GM18873 (cell line): ENCODE results near the gene SELENON.

Experiments
- ATAC-seq: cut with Tn5 transposase; IDR thresholded peaks from one replicate; pipeline ENCODE4 v1.9.1; 2021; ENCODE audit warnings: mild to moderate bottlenecking, moderate library complexity, moderate number of reproducible peaks; ENCODE audit not compliant: unreplicated experiment, low FRiP score

Gene SELENON, protein sequence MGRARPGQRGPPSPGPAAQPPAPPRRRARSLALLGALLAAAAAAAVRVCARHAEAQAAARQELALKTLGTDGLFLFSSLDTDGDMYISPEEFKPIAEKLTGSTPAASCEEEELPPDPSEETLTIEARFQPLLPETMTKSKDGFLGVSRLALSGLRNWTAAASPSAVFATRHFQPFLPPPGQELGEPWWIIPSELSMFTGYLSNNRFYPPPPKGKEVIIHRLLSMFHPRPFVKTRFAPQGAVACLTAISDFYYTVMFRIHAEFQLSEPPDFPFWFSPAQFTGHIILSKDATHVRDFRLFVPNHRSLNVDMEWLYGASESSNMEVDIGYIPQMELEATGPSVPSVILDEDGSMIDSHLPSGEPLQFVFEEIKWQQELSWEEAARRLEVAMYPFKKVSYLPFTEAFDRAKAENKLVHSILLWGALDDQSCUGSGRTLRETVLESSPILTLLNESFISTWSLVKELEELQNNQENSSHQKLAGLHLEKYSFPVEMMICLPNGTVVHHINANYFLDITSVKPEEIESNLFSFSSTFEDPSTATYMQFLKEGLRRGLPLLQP

DNA sequence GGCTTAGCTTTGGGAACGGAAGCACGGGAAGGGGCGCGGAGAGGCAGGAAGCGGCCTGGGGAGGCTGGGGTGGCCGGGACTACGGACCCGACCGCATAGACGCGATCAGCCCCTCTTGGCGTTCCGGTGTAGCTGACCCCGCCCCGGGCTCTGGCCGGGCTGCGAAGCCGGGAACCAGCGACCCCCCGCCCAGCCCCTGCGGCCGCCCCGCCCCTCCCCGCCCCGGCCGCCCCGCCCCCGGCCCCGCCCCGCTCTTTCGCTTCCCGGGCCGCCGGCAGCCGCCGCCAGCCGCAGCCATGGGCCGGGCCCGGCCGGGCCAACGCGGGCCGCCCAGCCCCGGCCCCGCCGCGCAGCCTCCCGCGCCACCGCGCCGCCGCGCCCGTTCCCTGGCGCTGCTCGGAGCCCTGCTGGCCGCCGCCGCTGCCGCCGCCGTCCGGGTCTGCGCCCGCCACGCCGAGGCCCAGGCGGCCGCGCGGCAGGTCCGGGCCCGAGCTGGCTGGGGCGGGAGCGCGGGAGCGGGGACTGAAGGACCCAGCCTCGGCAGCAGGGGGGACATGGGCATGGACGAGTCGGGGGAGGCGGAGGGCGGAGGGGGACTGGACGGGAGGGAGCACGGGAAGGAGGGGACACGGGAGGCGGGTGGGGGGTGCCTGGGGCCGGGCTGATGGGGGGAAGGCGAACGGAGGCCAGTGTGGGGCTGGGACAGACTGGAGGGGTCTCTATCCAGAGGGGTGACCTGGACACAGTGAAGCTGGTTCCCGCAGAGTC lies at the start of gene SELENON:
TSS of gene SELENON (plus strand) at position 259 of the 768 bp plus-strand sequence. CDS start at position 297, 38 bp downstream.
- ATAC-seq = no peak

DNA sequence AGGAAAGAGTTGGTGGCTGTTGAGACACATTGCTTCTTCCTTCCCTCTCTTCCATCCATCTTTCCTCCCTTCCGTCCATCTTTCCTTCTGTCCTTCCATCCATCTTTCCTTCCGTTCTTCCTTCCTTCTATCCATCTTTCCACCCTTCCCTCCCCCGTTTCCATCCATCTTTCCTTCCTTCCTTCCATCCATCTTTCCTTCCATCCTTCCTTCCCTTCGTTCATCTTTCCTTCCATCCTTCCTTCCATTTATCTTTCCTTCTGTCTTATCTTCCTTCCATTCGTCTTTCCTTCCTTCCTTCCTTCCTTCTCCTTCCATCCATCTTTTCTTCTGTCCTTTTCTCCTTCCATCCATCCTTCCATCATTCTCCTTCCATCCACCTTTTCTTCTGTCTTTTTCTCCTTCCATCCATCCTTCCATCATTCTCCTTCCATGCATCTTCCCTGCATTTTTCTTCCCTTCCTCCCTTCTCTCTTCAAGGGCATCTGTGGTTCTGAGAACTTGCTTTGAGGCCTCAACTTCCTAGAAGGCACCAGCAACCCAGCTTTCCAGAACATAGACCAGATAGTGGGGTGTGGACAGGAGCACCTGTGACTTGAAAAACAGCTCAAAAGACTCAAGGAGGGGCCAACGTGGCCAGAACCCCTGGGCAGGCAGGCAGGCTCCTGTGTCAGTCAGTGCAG lies 48.9 kb upstream of the SELENON start:
- ATAC-seq = no peak

DNA sequence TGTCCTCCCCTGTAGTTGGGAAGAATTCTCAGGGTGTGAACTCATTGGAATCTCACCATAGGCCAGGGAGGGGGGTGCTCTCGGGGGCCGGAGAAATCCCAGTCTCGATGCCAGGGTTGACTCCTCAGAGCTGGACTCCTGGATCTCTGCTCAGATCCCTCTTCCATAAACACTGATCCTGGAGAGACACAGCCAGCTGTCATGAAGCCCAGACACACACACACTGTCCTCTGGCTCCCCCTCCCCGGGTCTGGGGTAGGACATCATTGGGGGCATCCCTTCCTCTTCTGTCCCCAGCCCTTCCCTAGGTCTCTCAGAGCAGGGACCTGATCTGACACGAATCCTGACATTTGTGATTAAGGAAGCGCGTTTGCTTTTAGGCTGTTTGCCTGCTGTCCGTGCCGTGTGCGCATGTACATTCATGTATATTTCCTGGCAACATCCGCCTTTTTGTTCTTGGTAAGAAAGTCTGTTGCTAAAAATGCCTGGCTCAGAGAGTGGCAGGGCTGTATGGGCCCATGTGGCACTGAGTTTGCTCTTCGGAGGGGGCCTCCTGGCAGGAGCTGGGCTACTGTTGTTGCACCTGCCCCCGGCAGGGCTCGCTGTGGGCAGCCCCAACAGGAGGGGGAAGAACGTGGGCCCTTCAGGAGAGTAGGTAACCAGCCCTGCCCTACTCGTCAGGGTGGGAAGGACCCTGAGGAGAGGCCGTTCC lies 45.4 kb upstream of the SELENON start:
- ATAC-seq = no peak

DNA sequence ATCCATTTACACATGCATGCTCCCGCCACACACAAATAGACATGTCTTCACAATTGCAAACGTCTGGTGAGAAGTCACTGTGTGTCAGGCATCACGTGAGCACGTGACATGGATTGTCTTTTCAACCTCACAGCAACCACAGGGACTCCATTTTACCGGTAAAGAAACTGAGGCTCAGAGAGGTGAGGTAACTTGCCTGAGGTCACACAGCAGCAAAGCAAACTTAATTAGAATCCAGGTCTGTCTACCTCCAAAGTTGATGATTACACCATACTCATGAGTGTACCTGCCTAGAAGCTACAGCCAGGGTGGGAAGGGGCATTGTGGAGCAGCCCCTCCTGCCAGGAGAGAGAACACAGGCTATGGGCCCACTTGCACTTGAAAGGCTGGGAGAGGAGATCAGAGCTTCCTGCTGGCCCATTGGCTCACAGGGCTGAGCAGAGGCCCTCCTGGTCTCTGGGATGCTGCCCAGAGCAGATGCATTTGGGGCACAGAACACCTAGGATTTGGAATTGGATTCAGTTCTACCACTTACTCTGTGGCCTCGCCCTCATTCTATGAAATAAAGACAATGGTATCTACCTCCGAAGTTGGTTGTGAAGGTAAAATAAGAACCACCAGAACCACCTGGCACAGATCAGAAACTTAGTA lies 44.4 kb upstream of the SELENON start:
- no peak for ATAC-seq

DNA sequence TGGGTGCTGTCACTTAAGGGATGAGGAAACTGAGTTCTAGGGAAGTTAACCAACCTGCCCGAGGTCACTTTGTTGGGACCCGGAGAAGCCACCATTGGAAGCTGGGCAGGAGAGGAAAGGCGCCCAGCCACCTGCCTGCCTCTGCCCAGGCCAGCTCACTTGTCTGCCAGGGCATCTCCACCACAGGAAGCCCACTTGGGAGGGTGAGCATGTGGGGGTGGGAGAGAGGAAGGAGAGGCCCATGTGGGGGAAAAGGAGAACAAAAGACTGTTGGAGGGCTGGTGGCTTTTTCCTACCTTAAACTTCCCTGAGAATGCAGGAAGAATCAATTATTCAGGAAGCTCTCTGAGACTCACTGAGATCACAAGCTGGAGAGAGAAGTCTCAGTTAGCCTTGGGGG lies 43.8 kb upstream of the SELENON start:
- no peak for ATAC-seq

DNA sequence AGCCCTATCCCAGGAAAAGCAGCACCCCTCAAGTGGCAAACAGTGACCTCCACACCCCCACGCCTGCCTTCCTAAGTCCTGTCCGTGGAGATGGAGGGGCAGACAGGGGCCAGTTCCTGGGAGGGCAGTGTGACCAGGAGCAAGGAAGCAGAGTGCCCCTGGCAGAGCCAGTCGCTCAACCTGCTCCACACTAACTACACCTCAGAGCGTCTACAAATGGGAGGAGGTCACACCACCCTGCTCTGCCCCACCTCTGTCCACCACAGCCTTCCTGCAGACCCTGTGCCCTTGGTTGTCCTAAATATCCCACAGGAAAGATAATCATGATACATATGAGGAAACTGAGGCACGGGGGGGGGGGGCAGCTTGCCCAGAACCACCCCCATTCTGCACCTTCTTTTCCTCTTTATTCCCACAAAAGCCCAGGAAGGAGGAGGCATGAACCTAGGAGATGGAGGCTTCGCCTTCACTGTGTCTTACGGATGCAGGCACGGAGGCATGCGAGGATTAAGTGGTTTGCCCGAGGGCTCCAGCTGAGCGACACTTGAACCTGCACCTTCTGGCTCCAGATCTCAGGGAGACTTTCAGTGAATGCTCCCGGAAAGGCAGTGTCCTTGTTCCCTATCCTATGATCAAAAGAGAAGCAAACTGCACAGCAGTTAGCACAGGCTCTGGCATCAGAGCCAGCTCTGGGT lies 42.7 kb upstream of the SELENON start:
- ATAC-seq = no peak

DNA sequence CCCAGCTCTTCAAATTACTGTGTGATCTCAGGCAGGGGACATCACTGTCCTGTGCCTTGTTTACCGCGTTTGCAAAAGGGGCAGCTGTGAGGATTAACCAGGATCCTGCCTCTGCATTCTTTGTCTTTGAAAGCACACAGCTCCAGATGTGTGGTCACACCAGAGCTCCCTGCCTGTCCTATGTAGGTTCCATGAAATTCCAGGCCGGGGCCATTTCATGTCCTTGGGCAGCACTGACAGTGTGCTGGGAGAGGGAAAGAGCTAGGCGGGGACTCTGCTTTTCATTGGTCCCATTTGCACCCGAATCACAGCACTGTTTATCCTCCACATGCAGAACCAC lies 42.2 kb upstream of the SELENON start:
- no peak for ATAC-seq

DNA sequence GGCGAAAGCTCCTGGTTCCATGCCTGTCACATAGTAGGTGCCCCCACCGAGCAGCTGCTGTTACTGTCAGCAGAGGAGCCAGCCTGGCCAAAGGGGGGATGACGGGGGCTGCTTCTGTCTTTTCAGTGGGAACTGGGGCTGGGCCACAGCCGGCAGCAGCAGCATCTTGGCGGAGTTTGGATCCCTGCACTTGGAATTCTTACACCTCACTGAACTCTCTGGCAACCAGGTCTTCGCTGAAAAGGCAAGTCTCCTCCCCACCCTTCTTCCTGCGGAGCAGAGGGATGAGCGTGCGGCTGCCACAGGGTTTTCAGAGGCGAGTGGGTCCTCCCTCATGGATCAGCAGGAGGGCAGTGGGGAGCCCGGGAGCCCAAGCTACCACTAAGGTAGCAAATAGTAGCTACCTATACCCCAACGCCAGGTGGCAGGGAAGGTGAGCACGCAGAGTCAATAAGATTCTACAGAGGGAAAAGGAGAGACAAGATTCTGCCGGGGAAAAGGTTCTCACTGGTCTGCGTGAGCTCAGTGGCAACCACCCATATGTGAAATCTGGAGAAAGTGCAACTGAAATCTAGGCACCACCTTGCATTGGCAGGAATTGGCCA lies 41.4 kb upstream of the SELENON start:
- ATAC-seq = no peak

DNA sequence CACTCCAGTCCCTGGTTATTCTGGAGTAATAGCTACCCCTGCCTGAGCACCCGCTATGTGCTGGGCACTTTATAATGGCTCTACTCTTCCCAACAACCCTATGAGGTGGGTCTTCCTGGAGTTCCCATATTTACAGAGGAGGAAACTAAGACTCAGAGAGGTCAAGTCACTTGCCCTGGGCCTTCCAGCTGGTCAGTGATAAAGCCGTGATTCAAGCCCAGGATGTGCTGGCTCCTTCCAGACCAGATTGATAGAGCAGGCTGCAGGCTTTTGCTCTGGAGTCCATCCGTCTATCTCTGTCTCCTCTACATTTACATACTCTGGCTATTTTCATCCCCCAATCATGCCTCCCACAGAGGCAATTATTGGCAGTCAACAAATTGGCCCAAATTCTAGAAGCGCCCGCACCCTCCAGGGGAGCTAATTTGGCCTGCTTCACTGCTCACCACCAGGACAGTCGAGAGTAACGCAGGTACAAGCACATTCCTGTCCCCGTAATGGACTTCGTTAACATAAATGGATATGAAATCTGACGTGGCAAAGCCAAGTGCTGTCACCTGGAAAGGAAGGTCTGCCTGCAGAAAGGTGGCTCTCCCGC lies 39.8 kb upstream of the SELENON start:
- ATAC-seq = no peak

DNA sequence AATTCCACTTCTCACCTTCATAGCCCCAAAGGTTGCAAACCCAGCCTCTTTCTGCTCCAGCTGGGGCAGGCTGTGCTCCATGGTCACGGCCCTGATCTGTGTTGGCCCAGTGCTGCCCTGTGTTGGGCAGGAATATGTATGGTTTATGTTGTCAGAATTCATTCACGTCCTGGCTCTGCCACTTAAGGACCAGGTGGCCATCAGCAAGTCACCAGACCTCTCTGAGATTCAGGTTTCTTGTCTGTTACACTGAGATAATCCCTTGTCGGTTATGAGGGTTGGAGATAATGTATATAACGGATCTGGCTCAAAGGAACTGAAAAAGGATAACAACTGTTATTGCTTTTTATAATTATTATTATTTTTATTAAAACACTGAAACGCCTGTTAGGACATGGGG lies 39.1 kb upstream of the SELENON start:
- ATAC-seq = no peak

DNA sequence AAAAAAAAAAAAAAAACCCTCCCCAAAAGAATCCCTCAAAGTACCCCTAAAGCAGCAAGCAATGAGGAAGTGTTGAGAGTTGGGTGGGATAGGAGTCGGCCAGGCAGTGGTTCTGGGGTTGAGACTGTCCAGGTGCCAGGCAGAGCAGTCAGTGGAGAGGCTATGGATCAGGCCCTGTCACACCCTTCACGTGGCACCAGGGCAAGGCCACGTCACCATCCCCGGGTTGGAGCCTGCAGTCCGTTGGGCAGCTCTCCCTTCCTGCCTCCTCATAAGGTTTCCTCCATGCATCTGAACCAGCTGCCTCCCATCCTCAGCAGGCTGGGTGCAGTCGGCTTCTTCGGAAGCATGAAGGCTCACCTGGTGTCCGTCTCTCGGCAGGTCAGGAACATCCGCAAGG lies 36.5 kb upstream of the SELENON start:
- ATAC-seq = no peak

DNA sequence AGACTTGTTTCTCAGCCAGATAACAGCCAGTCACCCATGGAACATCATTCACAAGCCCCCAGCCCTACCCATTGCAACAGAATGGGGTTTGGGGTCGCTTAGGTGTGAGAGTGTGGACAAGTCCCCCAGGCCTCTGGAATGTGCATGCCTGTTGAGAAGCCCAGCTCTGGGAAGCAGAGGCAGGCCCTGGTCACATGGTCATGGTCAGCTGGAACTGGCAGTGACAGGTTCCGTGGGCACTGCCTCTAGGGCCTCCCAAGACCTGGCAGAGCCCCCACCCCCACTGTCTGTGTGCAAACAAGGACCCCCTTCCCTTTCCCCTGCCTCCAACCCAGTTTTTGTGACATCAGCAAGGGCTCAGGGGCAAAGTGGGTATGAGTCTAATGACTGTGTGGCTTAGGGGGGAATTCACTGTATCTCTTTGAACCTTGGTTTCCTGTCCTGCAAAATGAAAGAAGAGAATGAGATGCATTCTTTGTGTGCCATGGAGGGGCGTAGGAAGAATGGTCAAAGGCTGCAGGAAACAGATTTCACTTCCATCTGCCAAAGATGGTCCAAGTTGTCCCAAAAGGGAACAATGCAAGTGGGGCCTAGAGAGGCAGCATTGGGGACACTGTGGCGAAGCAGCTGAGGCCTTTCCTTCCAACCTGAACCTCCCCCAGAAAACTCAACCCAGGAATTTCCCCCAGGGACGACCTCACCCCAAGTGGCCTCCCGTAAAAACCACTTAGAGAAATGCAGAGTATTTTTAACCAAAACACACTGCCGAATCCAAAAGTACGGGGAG lies 34.7 kb upstream of the SELENON start:
- no peak for ATAC-seq

DNA sequence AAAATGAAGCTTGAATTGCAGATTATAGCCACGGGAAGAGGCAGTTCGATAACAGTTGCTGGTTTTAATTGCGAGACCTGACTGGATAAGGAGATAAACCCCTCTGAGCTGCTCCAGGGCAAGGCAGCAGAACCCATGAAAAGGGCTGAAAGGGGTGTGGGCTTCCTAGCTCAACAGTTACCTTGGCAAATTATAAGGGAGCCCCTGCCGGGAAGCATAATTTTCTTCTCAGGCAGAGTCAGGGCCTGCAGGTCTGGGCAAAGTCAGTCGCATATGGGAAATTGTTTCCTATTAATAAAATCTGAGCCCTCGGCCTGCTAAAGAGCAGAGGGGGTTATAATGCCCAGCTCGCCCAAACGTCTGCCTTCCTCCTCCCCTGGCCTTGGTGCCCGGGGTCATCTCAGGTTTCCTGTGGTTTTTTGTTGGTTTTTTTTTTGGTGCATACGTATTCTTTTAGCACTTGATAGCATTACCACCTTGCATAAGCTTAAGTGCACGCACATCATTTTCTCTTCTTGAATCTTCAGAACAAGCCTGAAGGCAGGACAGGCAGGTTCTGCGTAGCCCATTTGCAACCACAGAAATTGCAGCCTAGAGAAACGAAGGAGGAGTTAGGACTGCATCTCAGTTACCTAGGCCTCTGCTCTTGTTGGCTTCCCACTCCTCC lies 33.9 kb upstream of the SELENON start:
- ATAC-seq = no peak

DNA sequence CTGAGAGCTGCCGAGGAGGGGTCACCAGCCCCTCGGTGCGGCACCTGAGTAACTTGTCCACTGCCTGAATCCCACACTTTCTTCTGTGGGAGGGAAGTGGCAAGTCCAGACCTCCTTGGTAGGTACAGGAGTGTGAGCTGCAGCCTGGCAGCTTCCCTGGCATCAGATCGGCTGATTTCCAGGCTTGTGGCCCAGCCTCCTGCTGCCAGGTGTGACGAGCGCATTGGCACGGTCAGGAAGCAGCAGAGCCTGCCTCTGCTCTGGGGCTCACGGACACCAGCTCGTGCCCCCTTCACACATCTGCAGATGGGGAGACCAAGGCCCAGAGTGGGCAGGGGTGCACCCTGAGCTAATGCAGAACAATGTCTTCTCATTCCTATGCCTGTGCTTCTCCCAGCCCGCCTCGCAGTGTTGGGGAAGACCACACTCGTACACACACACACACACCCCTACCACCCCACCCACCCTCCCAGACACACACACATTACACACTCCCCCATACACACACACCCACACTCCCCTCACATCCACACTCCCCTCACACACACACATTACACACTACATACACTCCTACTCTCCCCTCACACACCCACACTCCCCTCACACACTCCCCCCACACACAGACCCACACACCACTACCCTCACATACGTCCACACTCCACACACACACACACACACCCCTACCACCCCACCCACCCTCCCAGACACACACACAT lies 33.1 kb upstream of the SELENON start:
- ATAC-seq = no peak

DNA sequence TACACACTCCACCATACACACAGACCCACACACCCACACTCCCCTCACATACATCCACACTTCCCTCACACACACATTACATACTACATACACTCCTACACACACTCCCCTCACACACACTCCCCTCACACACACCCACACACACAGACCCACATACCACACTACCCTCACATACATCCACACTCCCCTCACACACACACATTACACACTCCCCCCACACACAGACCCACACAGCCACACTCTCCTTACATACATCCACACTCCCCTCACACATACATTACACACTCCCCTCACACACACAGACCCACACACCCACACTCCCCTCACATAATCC lies 32.6 kb upstream of the SELENON start:
- ATAC-seq = no peak

DNA sequence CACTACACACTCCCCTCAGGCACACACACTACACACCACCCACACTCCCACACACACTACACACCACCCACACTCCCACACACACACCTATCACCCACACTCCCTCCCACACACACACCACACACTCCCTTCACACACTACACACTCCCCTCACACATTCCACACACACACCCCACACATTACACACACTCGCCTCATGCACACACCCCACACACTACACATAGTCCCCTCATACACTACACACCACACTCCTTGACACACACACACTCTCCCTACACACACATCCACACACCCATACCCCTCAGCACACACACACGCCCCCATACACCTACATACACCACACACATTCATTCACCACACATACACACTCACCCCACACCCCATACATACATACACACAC lies 31.0 kb upstream of the SELENON start:
- no peak for ATAC-seq
